Embryonic facial prominence (tissue), 1 donor: Measurements from ENCODE around the gene MED6.

Experiments
- DNase-seq: peaks from one replicate; pipeline ENCODE4 v3.0.0-alpha.2; 2016; ENCODE audit errors: extremely low spot score

Gene MED6

GRCh38 chr14:70600382-70601157 is at the start of gene MED6:
MED6 (minus strand) TSS chr14:70600655; CDS start chr14:70600637, 18 bp downstream.
- peak; percentile 94 for DNase-seq

GRCh38 chr14:70649803-70650202 is 49.3 kb upstream of the MED6 start:
- DNase-seq, result no peak

- no peak for DNase-seq
Observed at GRCh38 chr14:70648346-70648745, 47.9 kb upstream of the MED6 start.

- no peak for DNase-seq
Observed at GRCh38 chr14:70646705-70647104, 46.2 kb upstream of the MED6 start.

- DNase-seq, result no peak
Observed at GRCh38 chr14:70645892-70646291, 45.4 kb upstream of the MED6 start.

GRCh38 chr14:70643967-70644366 is 43.5 kb upstream of the MED6 start:
- no peak for DNase-seq

GRCh38 chr14:70642303-70643235 is 42.1 kb upstream of the MED6 start:
- DNase-seq, result no peak

- DNase-seq, result no peak
Observed at GRCh38 chr14:70641548-70642302, 41.3 kb upstream of the MED6 start, which contains the start of gene TTC9. TTC9 (plus strand) TSS chr14:70641916; CDS start chr14:70642130, 214 bp downstream.

- DNase-seq, result no peak
Observed at GRCh38 chr14:70640938-70641547, 40.6 kb upstream of the MED6 start.

GRCh38 chr14:70638416-70638815 is 38.0 kb upstream of the MED6 start:
- no peak for DNase-seq

- DNase-seq, result no peak
Observed at GRCh38 chr14:70635971-70636595, 35.6 kb upstream of the MED6 start.

- DNase-seq, result no peak
Observed at GRCh38 chr14:70631948-70632347, 31.5 kb upstream of the MED6 start.

- DNase-seq, result no peak
Observed at GRCh38 chr14:70624972-70625371, 24.5 kb upstream of the MED6 start.

GRCh38 chr14:70622111-70622712 is 21.8 kb upstream of the MED6 start:
- DNase-seq, result no peak

GRCh38 chr14:70619708-70620107 is 19.3 kb upstream of the MED6 start:
- DNase-seq, result no peak

GRCh38 chr14:70618314-70618713 is 17.9 kb upstream of the MED6 start:
- DNase-seq, result no peak

GRCh38 chr14:70616646-70617045 is 16.2 kb upstream of the MED6 start:
- DNase-seq, result no peak

- no peak for DNase-seq
Observed at GRCh38 chr14:70611216-70611615, 10.8 kb upstream of the MED6 start.

- DNase-seq, result no peak
Observed at GRCh38 chr14:70602254-70602653, 1.8 kb upstream of the MED6 start.

- no peak for DNase-seq
Observed at GRCh38 chr14:70601162-70601561, 707 bp upstream of the MED6 start.

- DNase-seq, result no peak
Observed at GRCh38 chr14:70599345-70599744, 1.1 kb downstream of the MED6 start.
